ENCODE measurements around the gene HOXC5. TPM values are rescaled to one million over a fixed set of nuclear protein-coding genes. Genes with fewer than 3 reads are reported as not detected.

The HOXC5 gene
- total and polyA plus RNA-seq, 4 donors: 3.8 to 3.9 TPM; not detected in 2

DNA sequence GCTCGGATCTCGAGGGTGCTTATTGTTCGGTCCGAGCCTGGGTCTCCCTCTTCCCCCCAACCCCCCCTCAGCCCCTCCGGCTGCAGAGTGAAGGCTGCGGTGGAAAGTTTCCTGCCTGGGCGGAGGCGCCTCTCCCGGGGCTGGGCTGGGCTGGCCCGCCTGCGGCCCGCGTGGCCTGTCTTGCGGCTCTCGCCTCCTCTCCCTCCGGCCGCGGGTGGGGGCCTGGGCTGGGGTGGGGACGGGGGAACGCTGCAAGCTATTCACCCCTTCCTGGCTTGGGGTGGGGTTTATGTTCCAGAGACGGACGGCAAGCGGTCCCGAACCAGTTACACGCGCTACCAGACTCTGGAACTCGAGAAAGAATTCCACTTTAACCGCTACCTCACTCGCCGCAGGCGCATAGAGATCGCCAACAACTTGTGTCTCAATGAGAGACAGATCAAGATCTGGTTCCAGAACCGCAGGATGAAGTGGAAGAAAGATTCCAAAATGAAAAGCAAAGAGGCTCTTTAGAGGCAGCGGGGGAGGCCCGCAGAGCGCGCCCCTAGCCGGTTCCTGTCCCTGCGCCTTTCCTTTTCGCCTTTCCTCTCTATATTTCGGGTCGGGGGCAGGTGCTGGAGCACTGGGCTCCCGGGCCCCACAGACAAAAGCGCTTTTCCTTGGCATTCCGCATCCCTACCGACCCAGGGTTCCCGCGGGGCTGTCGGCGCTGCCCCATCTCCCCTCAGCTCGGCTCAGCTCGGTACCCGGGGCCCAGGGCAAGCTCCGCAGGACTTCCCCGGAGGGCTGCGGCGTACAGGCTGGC is 1.3 kb downstream of the HOXC5 start:
- Histone ChIP-seq H3K4me1 (ENCODE audit: control insufficient read depth in 1 of 2, insufficient read depth in 2 of 2, low read length in 2 of 2) (no peaks in the 10 kb centered on the region), H3K4me3 (ENCODE audit: low read length in 2 of 2) (peak overlapping the region in 1 of 2 donors; percentile 45), H3K9me3 (ENCODE audit: control insufficient read depth, low read length) (no peaks in the 10 kb centered on the region), H3K27me3 (ENCODE audit: control insufficient read depth in 1 of 2, insufficient read depth in 2 of 2, low read length in 1 of 2) (peaks cover 0 to 2% of the 10 kb centered on the region in 2 donors), H3K36me3 (ENCODE audit: control insufficient read depth in 1 of 2, insufficient read depth in 2 of 2, low read length in 1 of 2) (no peaks in the 10 kb centered on the region), H3K27ac (ENCODE audit: low read depth in 1 of 2, low read length in 2 of 2) (no peak overlapping the region)
- DNase-seq (no peak), ATAC-seq (ENCODE audit: low FRiP score) (no peak)
- intact Hi-C loops (cut with DNase I): loop anchor here (2.0 to 5.0 kb wide), 3 partner anchors 93 to 157 kb away; no protein-coding TSS in a partner anchor
- WGBS, 2 donors: 47 to 61% methylated on average over 57 of the region's 57 CpGs

DNA sequence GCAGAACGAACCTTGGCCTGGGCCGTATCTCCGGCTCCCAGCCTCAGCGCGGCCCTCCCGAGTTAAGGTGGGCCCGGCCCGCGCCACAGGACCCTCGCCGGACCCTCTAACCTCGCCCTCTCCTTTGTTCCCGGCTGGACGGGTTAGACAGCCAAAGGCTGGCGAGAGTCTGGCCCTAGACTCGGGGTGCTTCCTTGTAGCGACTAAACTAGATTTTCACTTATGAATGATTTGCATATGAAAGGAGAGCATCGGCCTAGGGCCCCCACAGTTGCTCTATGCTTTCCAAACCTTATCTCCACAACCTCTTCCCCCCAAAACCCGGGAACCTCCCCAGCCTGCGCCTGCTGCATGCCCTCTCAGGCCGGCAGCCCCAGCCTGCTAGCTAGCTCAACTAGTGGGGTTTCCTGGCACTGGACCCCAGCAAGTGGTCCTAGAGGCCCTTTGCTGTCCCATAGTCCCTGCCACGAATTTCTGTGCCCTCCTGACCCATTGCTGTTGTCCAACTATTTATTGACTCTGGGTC is 2.0 kb downstream of the HOXC5 start:
- H3K36me3 ChIP-seq (ENCODE audit: control insufficient read depth in 1 of 2, insufficient read depth in 2 of 2, low read length in 1 of 2): no peaks in the 10 kb centered on the region
- H3K4me3 ChIP-seq (ENCODE audit: low read length in 2 of 2): no peak overlapping the region
- intact Hi-C loops (cut with DNase I): loop anchor here (5.0 kb wide), 2 partner anchors 92 to 112 kb away; no protein-coding TSS in a partner anchor
- WGBS, 2 donors: 81 to 91% methylated on average over 22 of the region's 22 CpGs
- ATAC-seq (ENCODE audit: low FRiP score) (no peak), DNase-seq (no peak)
- no peaks in the 10 kb centered on the region for H3K9me3 ChIP-seq (ENCODE audit: control insufficient read depth, low read length)
- no peaks in the 10 kb centered on the region for H3K4me1 ChIP-seq (ENCODE audit: control insufficient read depth in 1 of 2, insufficient read depth in 2 of 2, low read length in 2 of 2)
- H3K27ac ChIP-seq (ENCODE audit: low read depth in 1 of 2, low read length in 2 of 2): no peak overlapping the region
- peaks cover 0 to 2% of the 10 kb centered on the region in 2 donors for H3K27me3 ChIP-seq (ENCODE audit: control insufficient read depth in 1 of 2, insufficient read depth in 2 of 2, low read length in 1 of 2)

DNA sequence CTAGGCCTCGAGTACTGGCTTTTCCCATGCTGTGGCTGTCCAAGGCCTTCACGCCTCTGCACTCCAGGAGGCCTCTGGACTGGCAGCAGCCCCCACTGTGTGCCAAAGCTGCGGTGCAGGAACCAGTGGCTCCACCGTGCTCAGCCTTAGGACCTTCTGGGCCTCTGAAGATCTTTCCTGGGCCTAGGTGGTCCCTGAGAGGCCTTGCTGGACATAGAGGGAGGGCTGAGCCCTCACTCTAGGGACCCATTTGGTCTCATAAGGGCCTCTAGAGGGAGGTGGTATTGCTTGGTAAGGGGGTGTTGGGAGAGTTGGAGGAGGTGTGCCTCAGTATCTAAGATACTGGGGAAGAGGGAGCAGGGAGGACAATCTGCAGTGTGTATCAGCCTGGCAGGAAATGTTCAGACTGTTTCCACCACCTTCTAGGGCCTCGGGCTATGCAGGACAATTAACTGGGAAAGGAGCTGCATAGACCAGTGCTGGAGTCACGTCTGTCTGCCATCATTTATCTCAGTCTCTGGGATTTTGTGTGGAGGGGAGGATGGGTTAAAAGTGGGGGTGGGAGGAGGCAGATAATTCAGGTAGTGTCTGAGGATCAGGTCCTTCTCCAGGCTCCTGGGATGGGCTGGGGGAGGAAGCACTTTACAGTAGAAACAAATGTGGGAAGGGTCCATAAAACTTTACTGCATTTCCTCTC is 2.9 kb downstream of the HOXC5 start:
- H3K27me3 ChIP-seq (ENCODE audit: control insufficient read depth in 1 of 2, insufficient read depth in 2 of 2, low read length in 1 of 2): peaks cover 0 to 2% of the 10 kb centered on the region in 2 donors
- no peaks in the 10 kb centered on the region for H3K4me1 ChIP-seq (ENCODE audit: control insufficient read depth in 1 of 2, insufficient read depth in 2 of 2, low read length in 2 of 2)
- 77 to 87% methylated on average over 6 of the region's 6 CpGs for WGBS, 2 donors
- intact Hi-C loops (cut with DNase I): loop anchor here in 1 of 2 donors (5.0 kb wide), 1 partner anchor 112 kb away; no protein-coding TSS in a partner anchor
- no peak for ATAC-seq (ENCODE audit: low FRiP score)
- H3K9me3 ChIP-seq (ENCODE audit: control insufficient read depth, low read length): no peaks in the 10 kb centered on the region
- no peaks in the 10 kb centered on the region for H3K36me3 ChIP-seq (ENCODE audit: control insufficient read depth in 1 of 2, insufficient read depth in 2 of 2, low read length in 1 of 2)
- DNase-seq: no peak
- H3K4me3 ChIP-seq (ENCODE audit: low read length in 2 of 2): no peak overlapping the region
- H3K27ac ChIP-seq (ENCODE audit: low read depth in 1 of 2, low read length in 2 of 2): no peak overlapping the region

DNA sequence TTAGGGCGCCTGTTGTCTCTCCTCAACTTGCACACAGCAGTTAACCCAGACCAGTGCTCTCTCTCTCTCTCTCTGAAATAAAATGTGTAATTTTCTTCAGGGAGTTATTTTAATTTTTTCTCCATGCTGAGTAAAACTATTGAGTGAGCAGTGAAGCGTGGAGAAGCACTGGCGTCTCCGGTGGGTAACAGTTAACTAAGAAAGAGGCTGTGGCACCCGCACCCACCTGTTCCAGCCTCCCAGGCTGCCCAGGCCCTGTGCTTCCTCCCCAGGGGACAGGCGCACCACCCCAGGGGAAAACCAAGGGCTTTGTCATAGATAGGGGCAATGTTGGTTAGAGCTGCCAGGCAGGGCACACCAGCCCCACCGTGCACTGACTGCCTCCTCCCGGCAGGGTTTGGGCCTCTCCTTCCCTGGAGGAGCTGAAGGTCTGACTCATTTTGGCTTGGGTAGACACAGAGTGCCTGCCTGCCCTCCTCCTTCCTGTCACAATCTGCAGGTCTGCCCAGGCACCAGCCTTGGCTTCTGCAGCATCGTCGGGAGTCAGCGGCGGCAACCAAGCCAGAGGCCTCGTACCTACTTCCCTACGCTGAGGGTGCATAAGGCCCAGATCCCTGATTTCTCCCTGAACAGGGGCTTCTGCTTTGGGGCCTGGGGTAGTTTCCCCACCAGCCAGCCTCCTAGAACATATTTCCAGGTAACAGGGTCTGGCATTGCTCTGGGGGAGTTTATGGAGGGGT is 3.9 kb downstream of the HOXC5 start:
- Histone ChIP-seq H3K27ac (ENCODE audit: low read depth in 1 of 2, low read length in 2 of 2) (no peak overlapping the region), H3K9me3 (ENCODE audit: control insufficient read depth, low read length) (no peaks in the 10 kb centered on the region), H3K36me3 (ENCODE audit: control insufficient read depth in 1 of 2, insufficient read depth in 2 of 2, low read length in 1 of 2) (no peaks in the 10 kb centered on the region), H3K4me3 (ENCODE audit: low read length in 2 of 2) (no peak overlapping the region), H3K4me1 (ENCODE audit: control insufficient read depth in 1 of 2, insufficient read depth in 2 of 2, low read length in 2 of 2) (no peaks in the 10 kb centered on the region), H3K27me3 (ENCODE audit: control insufficient read depth in 1 of 2, insufficient read depth in 2 of 2, low read length in 1 of 2) (peaks cover 0 to 2% of the 10 kb centered on the region in 2 donors)
- no peak for DNase-seq
- ATAC-seq (ENCODE audit: low FRiP score): peak; percentile 12
- intact Hi-C loops (cut with DNase I): loop anchor here in 1 of 2 donors (5.0 kb wide), 1 partner anchor 111 kb away; no protein-coding TSS in a partner anchor
- WGBS, 2 donors: 58 to 64% methylated on average over 14 of the region's 14 CpGs

DNA sequence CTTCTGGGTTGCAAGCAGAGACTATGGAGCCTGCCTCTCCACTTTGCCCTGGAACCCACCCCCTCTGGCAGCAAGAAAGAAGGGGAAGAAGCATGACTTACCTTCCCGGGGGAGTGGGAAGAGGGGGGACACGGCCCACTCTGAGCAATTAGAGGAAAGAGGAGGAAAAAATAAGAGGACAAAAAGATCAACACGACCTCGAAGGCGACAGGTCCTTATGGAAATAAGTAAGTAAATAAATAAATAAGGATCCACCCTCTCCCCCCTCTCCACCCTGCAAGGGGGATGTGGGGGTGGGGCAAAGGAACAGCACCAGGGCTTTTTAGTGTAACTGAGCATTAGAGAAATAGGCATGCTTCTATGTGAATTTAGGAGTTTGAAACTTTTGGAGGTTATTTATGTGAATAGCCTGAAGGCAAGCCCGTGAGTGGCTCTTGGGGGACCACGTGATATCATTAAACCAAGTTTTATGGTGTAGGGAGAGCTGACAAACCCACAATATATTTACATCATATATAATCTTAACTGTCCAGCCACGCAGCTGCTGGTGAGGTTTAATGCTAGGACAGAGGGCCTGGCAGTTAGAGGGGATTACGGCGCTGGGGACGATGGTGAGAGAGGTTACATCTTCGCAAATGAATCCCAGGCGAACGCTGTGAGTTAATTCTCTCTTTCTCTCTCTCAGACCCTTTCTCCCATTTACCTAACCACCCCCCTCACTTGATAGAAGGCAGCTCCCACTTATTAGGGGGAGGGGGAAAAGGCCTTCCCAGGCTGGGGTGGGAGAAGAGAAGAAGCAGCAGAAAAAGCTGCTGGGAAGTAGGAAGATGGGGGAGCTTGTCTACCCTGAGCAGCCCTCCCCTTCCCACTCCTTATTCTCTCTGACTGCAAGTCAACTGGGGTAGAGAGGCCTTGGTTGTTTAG is 4.8 kb downstream of the HOXC5 start:
- Histone ChIP-seq H3K9me3 (ENCODE audit: control insufficient read depth, low read length) (no peaks in the 10 kb centered on the region), H3K4me3 (ENCODE audit: low read length in 2 of 2) (no peak overlapping the region), H3K36me3 (ENCODE audit: control insufficient read depth in 1 of 2, insufficient read depth in 2 of 2, low read length in 1 of 2) (no peaks in the 10 kb centered on the region), H3K27me3 (ENCODE audit: control insufficient read depth in 1 of 2, insufficient read depth in 2 of 2, low read length in 1 of 2) (peaks cover 0 to 2% of the 10 kb centered on the region in 2 donors), H3K27ac (ENCODE audit: low read depth in 1 of 2, low read length in 2 of 2) (no peak overlapping the region), H3K4me1 (ENCODE audit: control insufficient read depth in 1 of 2, insufficient read depth in 2 of 2, low read length in 2 of 2) (no peaks in the 10 kb centered on the region)
- intact Hi-C loops (cut with DNase I): loop anchor here in 1 of 2 donors (5.0 kb wide), 1 partner anchor 110 kb away; no protein-coding TSS in a partner anchor
- DNase-seq (no peak), ATAC-seq (ENCODE audit: low FRiP score) (no peak)
- 76 to 91% methylated on average over 14 of the region's 14 CpGs for WGBS, 2 donors

DNA sequence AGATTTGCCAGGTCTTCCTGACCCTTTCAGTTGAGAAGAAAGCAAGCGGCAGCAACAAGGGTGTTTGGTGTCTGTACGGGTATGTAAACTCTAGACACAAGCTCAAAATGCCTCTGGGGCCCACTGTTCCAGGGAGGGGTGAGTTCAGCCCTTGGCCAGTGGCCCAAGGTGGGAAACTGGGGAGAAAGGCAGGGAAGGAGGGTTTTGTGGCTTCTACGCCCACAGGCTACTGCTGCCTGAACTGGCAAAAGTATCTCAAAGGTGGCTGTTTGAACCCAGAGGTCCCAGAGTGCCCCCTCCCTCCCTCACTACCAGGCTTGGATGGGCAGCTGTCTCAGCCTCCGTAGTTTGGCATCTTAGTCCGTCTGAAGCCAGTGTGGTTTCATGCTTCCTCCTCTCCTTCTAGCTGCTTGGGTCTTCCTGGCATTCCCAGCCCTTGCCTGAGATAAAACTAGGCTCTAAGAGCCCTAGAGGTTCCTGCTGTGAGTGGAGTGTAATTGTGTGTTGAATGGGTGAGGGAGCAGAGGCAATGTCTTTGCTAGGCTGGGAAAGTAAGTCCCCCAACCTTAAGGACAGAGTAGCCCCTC is 5.5 kb downstream of the HOXC5 start:
- Histone ChIP-seq H3K27me3 (ENCODE audit: control insufficient read depth in 1 of 2, insufficient read depth in 2 of 2, low read length in 1 of 2) (peaks cover 0 to under 1% of the 10 kb centered on the region in 2 donors), H3K4me1 (ENCODE audit: control insufficient read depth in 1 of 2, insufficient read depth in 2 of 2, low read length in 2 of 2) (no peaks in the 10 kb centered on the region), H3K4me3 (ENCODE audit: low read length in 2 of 2) (no peak overlapping the region), H3K9me3 (ENCODE audit: control insufficient read depth, low read length) (no peaks in the 10 kb centered on the region), H3K27ac (ENCODE audit: low read depth in 1 of 2, low read length in 2 of 2) (no peak overlapping the region), H3K36me3 (ENCODE audit: control insufficient read depth in 1 of 2, insufficient read depth in 2 of 2, low read length in 1 of 2) (no peaks in the 10 kb centered on the region)
- DNase-seq: no peak
- intact Hi-C loops (cut with DNase I): loop anchor here in 1 of 2 donors (5.0 kb wide), 1 partner anchor 109 kb away; no protein-coding TSS in a partner anchor
- WGBS, 2 donors: 59 to 74% methylated on average over 5 of the region's 5 CpGs
- no peak for ATAC-seq (ENCODE audit: low FRiP score)

DNA sequence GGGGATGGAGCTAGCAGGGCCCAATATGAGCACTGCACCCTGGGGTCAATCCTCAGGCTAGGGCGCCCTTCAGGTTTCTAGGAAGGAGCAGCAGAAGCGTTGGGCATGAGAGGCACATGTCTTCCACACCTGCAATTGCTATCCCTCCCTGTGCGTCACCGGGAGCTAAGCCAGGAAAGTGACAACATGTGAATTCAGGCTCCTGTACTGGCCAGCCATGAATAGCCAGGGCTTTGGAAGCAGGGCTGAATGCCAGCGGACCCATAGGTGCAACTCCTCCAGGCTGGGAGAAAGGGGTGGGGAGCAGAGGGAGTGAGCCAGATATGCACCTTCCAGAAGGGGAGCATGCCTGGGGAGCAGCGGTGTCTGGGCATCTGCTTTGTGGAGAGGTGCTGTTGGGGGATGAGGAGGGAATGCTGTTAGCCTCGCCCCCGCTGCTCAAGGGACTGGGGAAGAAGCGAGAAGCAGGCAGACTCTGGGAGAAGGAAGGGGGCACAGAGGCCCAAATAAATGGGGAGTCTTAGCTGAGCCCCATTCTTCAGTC is 6.1 kb downstream of the HOXC5 start:
- no peaks in the 10 kb centered on the region for H3K4me1 ChIP-seq (ENCODE audit: control insufficient read depth in 1 of 2, insufficient read depth in 2 of 2, low read length in 2 of 2)
- ATAC-seq (ENCODE audit: low FRiP score) (peak; percentile 1), DNase-seq (no peak)
- no peaks in the 10 kb centered on the region for H3K9me3 ChIP-seq (ENCODE audit: control insufficient read depth, low read length)
- WGBS, 2 donors: 63 to 78% methylated on average over 9 of the region's 9 CpGs
- H3K27me3 ChIP-seq (ENCODE audit: control insufficient read depth in 1 of 2, insufficient read depth in 2 of 2, low read length in 1 of 2): no peaks in the 10 kb centered on the region
- intact Hi-C loops (cut with DNase I): loop anchor here in 1 of 2 donors (5.0 kb wide), 1 partner anchor 108 kb away; no protein-coding TSS in a partner anchor
- no peak overlapping the region for H3K4me3 ChIP-seq (ENCODE audit: low read length in 2 of 2)
- H3K27ac ChIP-seq (ENCODE audit: low read depth in 1 of 2, low read length in 2 of 2): no peak overlapping the region
- H3K36me3 ChIP-seq (ENCODE audit: control insufficient read depth in 1 of 2, insufficient read depth in 2 of 2, low read length in 1 of 2): no peaks in the 10 kb centered on the region

Measured in aorta (tissue), 5 donors.